Measurements from ENCODE around the gene SCO2. TPM values are rescaled to one million over a fixed set of nuclear protein-coding genes. Genes with fewer than 3 reads are reported as not detected.

Gene SCO2
- total RNA-seq, 6 experiments from 2014 or later = 0.80 to 4.2 (median 2.5) TPM; not detected in 2

DNA sequence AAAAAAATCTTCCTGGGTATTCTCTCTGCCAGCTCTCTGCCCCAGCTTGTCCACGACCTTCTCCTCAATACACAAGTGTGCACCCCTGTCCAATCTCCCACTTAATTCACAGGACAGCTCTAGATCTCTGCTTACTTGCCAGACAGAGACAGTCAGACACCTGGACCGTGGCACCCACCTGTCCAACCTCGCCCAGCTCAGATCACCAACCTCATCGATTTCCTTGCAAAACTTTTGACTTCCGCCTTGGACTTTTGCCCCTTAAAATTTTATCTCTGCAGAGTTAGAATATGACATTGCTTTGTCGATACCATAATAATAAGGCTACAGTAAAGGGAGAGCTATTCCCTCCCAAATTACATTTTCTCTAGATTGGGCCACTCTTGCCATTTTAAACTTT, 28.3 kb downstream of the SCO2 start:
- DNase-seq = no peak
- ATAC-seq = no peak
- no peaks in the 10 kb centered on the region for H3K27me3 ChIP-seq
- no peak overlapping the region for H3K27ac ChIP-seq
- no peak overlapping the region for H3K4me3 ChIP-seq
- TF ChIP-seq, protein P1, sequence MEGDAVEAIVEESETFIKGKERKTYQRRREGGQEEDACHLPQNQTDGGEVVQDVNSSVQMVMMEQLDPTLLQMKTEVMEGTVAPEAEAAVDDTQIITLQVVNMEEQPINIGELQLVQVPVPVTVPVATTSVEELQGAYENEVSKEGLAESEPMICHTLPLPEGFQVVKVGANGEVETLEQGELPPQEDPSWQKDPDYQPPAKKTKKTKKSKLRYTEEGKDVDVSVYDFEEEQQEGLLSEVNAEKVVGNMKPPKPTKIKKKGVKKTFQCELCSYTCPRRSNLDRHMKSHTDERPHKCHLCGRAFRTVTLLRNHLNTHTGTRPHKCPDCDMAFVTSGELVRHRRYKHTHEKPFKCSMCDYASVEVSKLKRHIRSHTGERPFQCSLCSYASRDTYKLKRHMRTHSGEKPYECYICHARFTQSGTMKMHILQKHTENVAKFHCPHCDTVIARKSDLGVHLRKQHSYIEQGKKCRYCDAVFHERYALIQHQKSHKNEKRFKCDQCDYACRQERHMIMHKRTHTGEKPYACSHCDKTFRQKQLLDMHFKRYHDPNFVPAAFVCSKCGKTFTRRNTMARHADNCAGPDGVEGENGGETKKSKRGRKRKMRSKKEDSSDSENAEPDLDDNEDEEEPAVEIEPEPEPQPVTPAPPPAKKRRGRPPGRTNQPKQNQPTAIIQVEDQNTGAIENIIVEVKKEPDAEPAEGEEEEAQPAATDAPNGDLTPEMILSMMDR (IDR thresholded peaks at IDR 0.05) = no peak
- TF ChIP-seq POLR2A (IDR thresholded peaks at IDR 0.05) = no peak
- 50% methylated on average over 6 of the region's 6 CpGs for WGBS (ENCODE audit: insufficient coverage, low coverage, low lambda C conversion rate, missing lambda C conversion rate)
- no peaks in the 10 kb centered on the region for H3K36me3 ChIP-seq
- intact Hi-C loops (cut with DNase I) = no loop called here
- H3K9me3 ChIP-seq = no peaks in the 10 kb centered on the region
- H3K4me1 ChIP-seq = peaks cover 0 to 8% (median 0%) of the 10 kb centered on the region in 4 donors

DNA sequence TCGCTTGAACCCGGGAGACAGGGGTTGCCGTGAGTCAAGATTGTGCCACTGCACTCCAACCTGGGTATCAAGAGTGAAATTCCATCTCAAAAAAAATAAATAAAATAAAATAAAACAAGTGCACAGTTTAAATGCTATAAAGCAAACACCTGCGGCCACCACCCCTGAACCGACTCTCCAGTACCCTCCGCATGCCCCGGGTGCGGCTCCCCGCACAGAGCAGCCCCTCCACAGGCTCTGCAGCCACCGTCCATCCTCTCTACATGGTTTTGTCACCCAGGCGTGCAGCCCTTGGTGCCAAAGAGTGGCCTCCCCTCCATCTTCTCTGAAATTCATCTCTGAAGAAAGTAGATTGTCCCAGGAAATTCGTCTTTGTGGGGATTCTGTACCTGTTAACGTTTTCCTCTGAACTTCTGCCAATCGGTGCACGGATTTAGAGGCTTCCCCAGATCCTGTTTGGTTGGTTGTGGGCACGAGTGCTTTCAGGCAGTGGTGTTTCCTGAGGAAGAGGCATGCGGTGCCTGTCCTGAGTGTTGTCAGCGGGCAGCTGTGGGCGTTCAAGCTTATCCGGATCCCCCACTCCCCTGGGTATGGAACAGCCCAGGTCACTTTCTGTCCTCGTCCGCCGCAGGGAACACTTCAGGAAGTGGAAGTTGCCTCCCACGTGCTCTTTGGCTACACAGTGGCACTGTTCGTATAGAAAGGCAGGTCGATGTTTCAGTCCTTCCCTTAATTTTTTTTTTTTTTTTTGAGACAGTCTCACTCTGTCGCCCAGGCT, 34.7 kb downstream of the SCO2 start:
- Histone ChIP-seq H3K9me3 (no peaks in the 10 kb centered on the region), H3K4me1 (no peaks in the 10 kb centered on the region), H3K27ac (no peak overlapping the region), H3K4me3 (no peak overlapping the region), H3K27me3 (no peaks in the 10 kb centered on the region), H3K36me3 (no peaks in the 10 kb centered on the region)
- intact Hi-C loops (cut with DNase I) = no loop called here
- no peak for DNase-seq
- 53% methylated on average over 14 of the region's 27 CpGs for WGBS (ENCODE audit: insufficient coverage, low coverage, low lambda C conversion rate, missing lambda C conversion rate)
- ATAC-seq = no peak
- TF ChIP-seq, protein P1 (IDR thresholded peaks at IDR 0.05) = no peak
- TF ChIP-seq POLR2A (IDR thresholded peaks at IDR 0.05) = no peak

DNA sequence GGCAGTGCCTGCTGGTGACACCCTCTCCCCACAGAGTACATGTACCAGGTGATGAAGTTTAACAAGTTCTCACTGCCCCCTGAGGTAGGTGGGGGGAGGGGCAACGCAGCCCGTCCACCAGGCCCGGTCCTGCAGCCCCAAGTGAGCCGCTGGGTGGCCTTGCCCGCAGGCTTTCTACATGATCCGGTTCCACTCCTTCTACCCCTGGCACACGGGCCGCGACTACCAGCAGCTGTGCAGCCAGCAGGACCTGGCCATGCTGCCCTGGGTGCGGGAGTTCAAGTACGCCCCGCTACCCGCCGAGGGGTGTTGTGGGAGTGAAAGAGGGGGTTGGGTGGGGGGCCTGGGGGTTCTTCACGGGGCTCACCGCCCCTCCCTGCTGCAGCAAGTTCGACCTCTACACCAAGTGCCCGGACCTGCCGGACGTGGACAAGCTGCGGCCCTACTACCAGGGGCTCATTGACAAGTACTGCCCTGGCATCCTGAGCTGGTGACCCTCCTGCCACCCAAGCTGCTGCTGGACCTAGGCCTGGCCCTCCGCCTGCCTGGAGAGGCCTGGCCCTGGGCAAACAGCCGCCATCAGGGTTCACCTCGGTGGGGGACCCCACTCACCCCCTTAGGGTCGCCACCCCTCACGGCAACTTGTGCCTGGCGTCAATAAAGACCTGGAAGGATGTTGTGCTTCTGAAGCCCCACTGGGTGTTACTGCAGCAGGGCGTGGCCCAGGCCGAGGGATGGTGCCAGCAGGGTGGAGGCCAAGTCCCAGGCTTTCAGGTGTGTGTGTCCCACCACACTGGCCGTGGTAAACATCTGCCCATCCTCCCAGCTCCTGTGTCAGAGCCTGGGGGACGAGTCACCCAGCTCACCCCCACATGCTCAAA, 35.8 kb downstream of the SCO2 start:
- Histone ChIP-seq H3K4me1 (peaks cover 0 to 5% (median 1%) of the 10 kb centered on the region in 4 donors), H3K27ac (no peak overlapping the region), H3K27me3 (no peaks in the 10 kb centered on the region), H3K9me3 (no peaks in the 10 kb centered on the region), H3K36me3 (no peaks in the 10 kb centered on the region), H3K4me3 (no peak overlapping the region)
- ATAC-seq (no peak), DNase-seq (no peak)
- intact Hi-C loops (cut with DNase I) = loop anchor here in 1 of 2 donors (10.0 kb wide), 1 partner anchor 245 kb away; the partner anchor contains the start of gene TUBGCP6
- TF ChIP-seq POLR2A (IDR thresholded peaks at IDR 0.05) = no peak
- TF ChIP-seq, protein P1 (IDR thresholded peaks at IDR 0.05) = no peak
- no CpG with 5 or more reads among the region's 31 CpGs for WGBS (ENCODE audit: insufficient coverage, low coverage, low lambda C conversion rate, missing lambda C conversion rate)

- no peaks in the 10 kb centered on the region for H3K27me3 ChIP-seq
- no peak overlapping the region for H3K4me3 ChIP-seq
Observed at GRCh38 chr22:50488886-50489285, 36.5 kb downstream of the SCO2 start.

More at GRCh38 chr22:50488886-50489285, 36.5 kb downstream of the SCO2 start:
- DNase-seq (no peak), ATAC-seq (no peak)
- 70% methylated on average over 16 of the region's 19 CpGs for WGBS (ENCODE audit: insufficient coverage, low coverage, low lambda C conversion rate, missing lambda C conversion rate)
- TF ChIP-seq, protein P1 (IDR thresholded peaks at IDR 0.05) = no peak
- TF ChIP-seq POLR2A (IDR thresholded peaks at IDR 0.05) = no peak
- intact Hi-C loops (cut with DNase I) = loop anchor here in 1 of 2 donors (10.0 kb wide), 1 partner anchor 244 kb away; the partner anchor contains the start of gene TUBGCP6
- Histone ChIP-seq H3K9me3 (no peaks in the 10 kb centered on the region), H3K36me3 (no peaks in the 10 kb centered on the region), H3K27ac (no peak overlapping the region), H3K4me1 (peaks cover 0 to 5% (median 1%) of the 10 kb centered on the region in 4 donors)

Data from right lobe of liver (tissue), 6 donors.